Pancreas (tissue), 10 donors: ENCODE data around the gene FRMD4B. TPM values are rescaled to one million over a fixed set of nuclear protein-coding genes. Genes with fewer than 3 reads are reported as not detected.

Source experiments
- ATAC-seq, 4 donors: fragments of 200-7000 bp; cut with Tn5 transposase; one replicate each; pipeline versions ENCODE4 v1.8.0 to v1.9.1; 2020; ENCODE audit warnings: mild to moderate bottlenecking in 4 of 4, moderate library complexity in 4 of 4
- DNase-seq, 6 donors: peaks; one replicate each; pipeline ENCODE4 v3.0.0-alpha.2; 2020
- FAIRE-seq: peaks from 2 replicates; lab custom pipeline; 2012; peaks lifted over from hg19 to GRCh38; lab: Jason Lieb, UNC
- H3K27ac ChIP-seq, 4 donors: fragments of 200-600 bp; sonication (generic); 1 replicate in 3 of 4; 2 replicates in 1 of 4; pipeline versions ENCODE4 v1.5.0 to v1.8.0; 2020
- H3K27me3 ChIP-seq, 4 donors: fragments of 200-600 bp; one replicate each; pipeline ENCODE4 v1.8.0; 2021
- H3K36me3 ChIP-seq, 3 donors: fragments of 200-600 bp; sonication (generic) in 1 of 3; one replicate each; pipeline versions ENCODE4 v1.5.0 to v1.8.0; 2020 to 2021
- H3K4me1 ChIP-seq, 3 donors: fragments of 200-600 bp; one replicate each; pipeline ENCODE4 v1.8.0; 2021
- H3K4me3 ChIP-seq, 4 donors: fragments of 200-600 bp; sonication (generic) in 2 of 4; one replicate each; pipeline versions ENCODE4 v1.5.0 to v1.8.0; 2020 to 2021
- H3K9me3 ChIP-seq, 4 donors: fragments of 200-600 bp; one replicate each; pipeline ENCODE4 v1.8.0; 2021
- WGBS, 2 donors: extraction: QIAGEN DNeasy Blood & Tissue Kit; methylation state at CpG; one replicate each; pipeline ENCODE4 v1.1.7; 2013; 5-methylcytosine and 5-hydroxymethylcytosine counted together
- intact Hi-C, 3 donors: fragments of 100-400 bp; cut with DNase I; formaldehyde crosslinking; loops; one replicate each; pipeline versions ENCODE4 v1.11.1 to v1.14.2; 2022
- polyA plus RNA-seq, 2 donors: library from polyadenylated mRNA; stranded (reverse); fragments of 200-250 nt; gene quantifications; one replicate each; pipeline ENCODE4 v1.2.3, GENCODE V29; 2013
- total RNA-seq, 6 donors: library from RNA; stranded (reverse); fragmentation: NEBNext Ultra II Directional in 4 of 6; extraction: Animal tissue kit (Norgen Biotek cat#: 25700) in 4 of 6; gene quantifications; one replicate each; pipeline versions ENCODE4 v1.2.1 to v1.2.4, GENCODE V29; 2021 to 2023
- TF ChIP-seq, protein P1 (sequence below), 4 donors: fragments of 200-600 bp; sonication (generic) in 3 of 4; IDR thresholded peaks; one replicate each; pipeline versions ENCODE4 v1.5.0 to v1.8.0; 2021; ENCODE audit warnings: antibody characterized with exemption in 4 of 4
- donor health status: healthy with polysubstance abuse.
- donor health status: DM: no; HTN: no; CAD: no; lungs with moderate emphysema.
- donor health status: DM: no; HTN: no; CAD: no.
- donor health status: control.
- donor health status: control.
- donor health status: Bipolar disorder and iron deficiency.
- donor health status: DM: yes; HTN: yes; CAD: no.
- donor health status: DM: no; HTN: no; CAD: no.
- donor health status: DM: no; HTN: no; CAD: no.
- donor health status: DM: yes; HTN: yes; CAD: no.

Gene FRMD4B
- total and polyA plus RNA-seq, 8 donors = 4.9 to 20.0 (median 7.3) TPM

DNA sequence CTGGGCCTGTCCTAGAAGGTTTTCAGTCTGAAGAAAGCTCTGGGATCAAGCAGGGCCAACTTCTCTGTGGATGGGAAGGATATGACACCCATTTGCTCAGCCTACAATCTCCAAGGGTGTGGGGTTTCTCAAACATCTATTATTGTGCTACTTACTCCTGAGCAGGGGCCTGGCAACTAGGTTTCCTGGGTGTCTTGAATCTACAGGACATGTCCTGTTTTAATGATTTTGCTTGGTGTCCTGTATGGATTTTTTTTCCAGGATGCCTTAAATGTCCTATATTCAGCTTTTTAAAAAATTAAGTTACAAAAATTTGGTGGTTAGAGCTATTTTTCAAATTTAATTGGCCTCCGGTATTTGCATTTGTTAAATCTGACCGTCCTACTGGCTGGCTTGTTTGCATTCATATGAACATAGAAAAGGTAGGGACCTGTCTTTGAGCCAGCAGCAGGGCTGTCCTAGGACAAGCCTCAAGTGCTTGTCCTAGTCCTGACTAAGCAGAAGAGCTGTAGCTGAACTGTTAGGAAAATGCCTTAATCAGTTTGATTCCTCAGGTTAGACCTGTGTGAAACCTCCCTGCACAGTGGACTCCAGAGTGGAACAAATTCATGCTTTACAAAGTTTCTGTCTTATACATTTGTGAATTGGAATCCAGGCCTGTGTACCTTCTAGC, 223.4 kb downstream of the FRMD4B start:
- no peaks in the 10 kb centered on the region for H3K27me3 ChIP-seq
- H3K4me3 ChIP-seq = no peak overlapping the region
- TF ChIP-seq, protein P1, sequence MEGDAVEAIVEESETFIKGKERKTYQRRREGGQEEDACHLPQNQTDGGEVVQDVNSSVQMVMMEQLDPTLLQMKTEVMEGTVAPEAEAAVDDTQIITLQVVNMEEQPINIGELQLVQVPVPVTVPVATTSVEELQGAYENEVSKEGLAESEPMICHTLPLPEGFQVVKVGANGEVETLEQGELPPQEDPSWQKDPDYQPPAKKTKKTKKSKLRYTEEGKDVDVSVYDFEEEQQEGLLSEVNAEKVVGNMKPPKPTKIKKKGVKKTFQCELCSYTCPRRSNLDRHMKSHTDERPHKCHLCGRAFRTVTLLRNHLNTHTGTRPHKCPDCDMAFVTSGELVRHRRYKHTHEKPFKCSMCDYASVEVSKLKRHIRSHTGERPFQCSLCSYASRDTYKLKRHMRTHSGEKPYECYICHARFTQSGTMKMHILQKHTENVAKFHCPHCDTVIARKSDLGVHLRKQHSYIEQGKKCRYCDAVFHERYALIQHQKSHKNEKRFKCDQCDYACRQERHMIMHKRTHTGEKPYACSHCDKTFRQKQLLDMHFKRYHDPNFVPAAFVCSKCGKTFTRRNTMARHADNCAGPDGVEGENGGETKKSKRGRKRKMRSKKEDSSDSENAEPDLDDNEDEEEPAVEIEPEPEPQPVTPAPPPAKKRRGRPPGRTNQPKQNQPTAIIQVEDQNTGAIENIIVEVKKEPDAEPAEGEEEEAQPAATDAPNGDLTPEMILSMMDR (IDR thresholded peaks at IDR 0.05) = no peak
- peaks cover 0 to 7% (median 0%) of the 10 kb centered on the region in 3 donors for H3K4me1 ChIP-seq
- 78 to 82% methylated on average over 2 of the region's 2 CpGs for WGBS, 2 donors
- DNase-seq (no peak), FAIRE-seq (no peak), ATAC-seq (no peak)
- H3K9me3 ChIP-seq = no peaks in the 10 kb centered on the region
- no peaks in the 10 kb centered on the region for H3K36me3 ChIP-seq
- intact Hi-C loops = loop anchor here in 2 of 3 donors (5.0 kb wide), 2 partner anchors 140 to 145 kb away; no protein-coding TSS in a partner anchor
- H3K27ac ChIP-seq = no peak overlapping the region

DNA sequence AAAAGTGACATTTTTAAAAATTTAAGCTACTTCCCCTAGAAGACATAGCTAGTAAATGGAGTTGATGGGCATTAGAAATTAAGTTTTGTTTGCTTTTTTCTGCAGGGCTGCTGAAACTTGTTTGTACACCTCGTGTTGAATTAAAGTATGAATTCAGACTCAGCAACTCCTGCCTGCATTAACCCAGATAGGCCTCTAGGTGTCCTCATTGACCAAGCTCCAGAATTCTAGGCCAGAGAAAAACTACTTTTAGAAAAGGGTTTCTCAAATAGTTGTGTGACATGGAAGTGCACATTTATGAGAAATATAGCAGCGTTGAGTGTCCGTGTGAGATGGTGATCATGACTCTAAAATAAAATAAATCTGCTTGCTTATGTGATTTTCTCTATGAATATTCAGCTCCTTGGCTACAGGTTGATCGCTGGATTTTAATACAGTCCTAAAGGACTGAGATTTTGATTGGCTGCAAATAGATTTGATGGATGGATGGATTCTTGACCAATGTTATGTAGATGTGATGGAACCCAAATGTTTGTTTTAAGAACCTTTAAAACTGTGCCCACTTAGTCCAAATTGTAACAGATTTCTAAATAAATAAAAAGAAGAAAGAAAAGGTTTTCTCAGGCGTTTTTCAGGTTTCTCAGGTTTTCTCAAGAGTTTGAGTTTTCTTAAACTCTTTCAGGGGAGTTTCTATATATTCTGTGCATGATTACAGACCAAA, 224.1 kb downstream of the FRMD4B start:
- WGBS, 2 donors = 34 to 36% methylated on average over 5 of the region's 5 CpGs
- intact Hi-C loops = loop anchor here in 2 of 3 donors (5.0 kb wide), 2 partner anchors 141 to 146 kb away; no protein-coding TSS in a partner anchor

DNA sequence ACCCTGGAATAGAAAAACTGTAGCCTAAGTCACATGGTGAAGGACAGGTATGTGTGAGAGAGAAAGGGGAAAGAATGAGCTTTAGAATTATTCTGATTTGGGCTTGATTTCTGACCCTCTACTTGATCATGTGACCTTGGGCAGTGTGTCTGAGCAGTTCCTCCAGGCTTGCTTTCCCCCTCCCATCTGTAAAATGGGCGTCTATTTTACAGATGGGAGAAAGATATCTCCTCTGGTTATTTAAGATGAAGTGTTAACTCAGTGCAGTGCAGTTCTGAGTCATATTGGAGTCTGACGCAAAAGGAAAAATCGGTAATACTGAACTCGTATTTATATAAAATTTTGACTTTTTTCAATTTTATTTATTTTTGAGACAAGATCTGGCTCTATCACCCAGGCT, 225.4 kb downstream of the FRMD4B start:
- no peak for DNase-seq
- Histone ChIP-seq H3K27me3 (no peaks in the 10 kb centered on the region), H3K4me1 (no peaks in the 10 kb centered on the region), H3K27ac (no peak overlapping the region), H3K36me3 (no peaks in the 10 kb centered on the region), H3K4me3 (no peak overlapping the region), H3K9me3 (no peaks in the 10 kb centered on the region)
- TF ChIP-seq, protein P1 (IDR thresholded peaks at IDR 0.05) = no peak
- no peak for ATAC-seq
- 61 to 73% methylated on average over 4 of the region's 4 CpGs for WGBS, 2 donors
- intact Hi-C loops = loop anchor here in 2 of 3 donors (5.0 kb wide), 2 partner anchors 142 to 147 kb away; no protein-coding TSS in a partner anchor
- no peak for FAIRE-seq

More for the DNA sequence above, 224.1 kb downstream of the FRMD4B start:
- no peaks in the 10 kb centered on the region for H3K27me3 ChIP-seq
- ATAC-seq (peak; percentile 60 to 93 (median 88)), FAIRE-seq (peak; percentile 75), DNase-seq (peak in 2 of 6 donors; percentile 17 to 39)
- H3K36me3 ChIP-seq = no peaks in the 10 kb centered on the region
- H3K9me3 ChIP-seq = no peaks in the 10 kb centered on the region
- no peak overlapping the region for H3K27ac ChIP-seq
- TF ChIP-seq, protein P1 (IDR thresholded peaks at IDR 0.05) = peak; percentile 69 to 87 (median 80)
- peaks cover 0 to under 1% (median 0%) of the 10 kb centered on the region in 3 donors for H3K4me1 ChIP-seq
- no peak overlapping the region for H3K4me3 ChIP-seq

DNA sequence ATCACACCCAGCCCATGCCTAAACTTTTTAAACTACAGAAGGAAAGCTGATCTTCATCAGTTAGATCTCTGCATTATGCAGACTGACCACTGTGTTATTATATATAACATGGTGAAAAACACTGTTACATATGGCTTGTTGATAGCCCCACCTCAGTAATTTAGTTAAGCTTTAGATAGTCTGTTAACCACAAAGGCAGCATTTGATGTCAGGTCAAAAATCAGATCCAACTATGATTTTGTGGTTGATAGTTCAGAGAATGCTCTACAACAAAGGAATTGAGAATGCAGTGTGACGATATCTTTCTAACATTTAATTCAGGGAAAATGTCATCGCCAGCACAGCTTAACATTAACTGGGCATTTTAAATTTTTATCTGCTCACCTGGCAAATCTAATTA, 225.8 kb downstream of the FRMD4B start:
- Histone ChIP-seq H3K4me1 (no peaks in the 10 kb centered on the region), H3K4me3 (no peak overlapping the region), H3K9me3 (no peaks in the 10 kb centered on the region), H3K27ac (no peak overlapping the region), H3K27me3 (no peaks in the 10 kb centered on the region), H3K36me3 (no peaks in the 10 kb centered on the region)
- TF ChIP-seq, protein P1 (IDR thresholded peaks at IDR 0.05) = no peak
- intact Hi-C loops = loop anchor here in 2 of 3 donors (5.0 kb wide), 2 partner anchors 142 to 147 kb away; no protein-coding TSS in a partner anchor
- ATAC-seq (no peak), FAIRE-seq (no peak), DNase-seq (no peak)
- WGBS, 2 donors = 65 to 73% methylated on average over 2 of the region's 2 CpGs
